22Rv1 (cell line): ENCODE results near the gene PCOLCE2.

Experiments
- ZFX ChIP-seq: fragments of 450-650 bp; IDR thresholded peaks from 2 replicates; pipeline ENCODE4 v1.6.1; 2017; ENCODE audit warnings: antibody characterized with exemption, borderline replicate concordance
- TF ChIP-seq, protein P1 (sequence below): fragments of 450-650 bp; IDR thresholded peaks from 2 replicates; pipeline ENCODE4 v1.5.1; 2017; ENCODE audit warnings: mild to moderate bottlenecking

DNA sequence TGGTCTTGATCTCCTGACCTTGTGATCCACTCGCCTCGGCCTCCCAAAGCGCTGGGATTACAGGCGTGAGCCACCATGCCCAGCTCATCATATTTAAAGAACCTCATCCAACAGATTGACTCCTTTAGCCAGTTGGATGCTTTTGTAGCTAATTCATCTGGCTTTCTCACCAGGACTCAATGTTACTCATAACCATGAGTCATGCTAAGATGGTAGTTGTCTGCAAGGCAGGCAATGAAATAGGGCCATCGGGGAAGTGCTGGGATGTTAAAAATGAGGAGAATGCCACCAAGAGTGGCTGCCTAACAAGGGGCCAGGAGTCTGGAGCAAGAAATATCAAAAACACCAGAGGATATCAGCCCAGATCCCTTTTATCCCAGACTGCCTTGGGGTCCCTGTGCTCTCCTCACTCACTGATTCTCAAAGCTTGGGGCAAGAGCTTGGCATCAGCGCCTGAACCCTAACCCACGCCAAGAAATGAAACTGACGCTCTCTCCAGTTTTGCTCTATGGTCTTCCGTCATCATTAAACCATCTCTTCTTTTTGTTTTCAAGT, 7.4 kb upstream of the PCOLCE2 start:
- TF ChIP-seq, protein P1, sequence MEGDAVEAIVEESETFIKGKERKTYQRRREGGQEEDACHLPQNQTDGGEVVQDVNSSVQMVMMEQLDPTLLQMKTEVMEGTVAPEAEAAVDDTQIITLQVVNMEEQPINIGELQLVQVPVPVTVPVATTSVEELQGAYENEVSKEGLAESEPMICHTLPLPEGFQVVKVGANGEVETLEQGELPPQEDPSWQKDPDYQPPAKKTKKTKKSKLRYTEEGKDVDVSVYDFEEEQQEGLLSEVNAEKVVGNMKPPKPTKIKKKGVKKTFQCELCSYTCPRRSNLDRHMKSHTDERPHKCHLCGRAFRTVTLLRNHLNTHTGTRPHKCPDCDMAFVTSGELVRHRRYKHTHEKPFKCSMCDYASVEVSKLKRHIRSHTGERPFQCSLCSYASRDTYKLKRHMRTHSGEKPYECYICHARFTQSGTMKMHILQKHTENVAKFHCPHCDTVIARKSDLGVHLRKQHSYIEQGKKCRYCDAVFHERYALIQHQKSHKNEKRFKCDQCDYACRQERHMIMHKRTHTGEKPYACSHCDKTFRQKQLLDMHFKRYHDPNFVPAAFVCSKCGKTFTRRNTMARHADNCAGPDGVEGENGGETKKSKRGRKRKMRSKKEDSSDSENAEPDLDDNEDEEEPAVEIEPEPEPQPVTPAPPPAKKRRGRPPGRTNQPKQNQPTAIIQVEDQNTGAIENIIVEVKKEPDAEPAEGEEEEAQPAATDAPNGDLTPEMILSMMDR, result no peak
- TF ChIP-seq ZFX, result no peak
